Esophagus mucosa (tissue), 1 donor: ENCODE measurements around the gene SIGLEC8. TPM values are rescaled to one million over a fixed set of nuclear protein-coding genes. Genes with fewer than 3 reads are reported as not detected.
"Not testable (repeated sequence)": the region's sequence is repeated elsewhere in the genome, so short reads cannot be mapped to it uniquely, and the experiment has no call there.

Experiments
- ATAC-seq: fragments of 200-7000 bp; cut with Tn5 transposase; one replicate; pipeline ENCODE4 v1.9.1; 2020
- total RNA-seq: library from RNA; stranded (reverse); gene quantifications from one replicate; pipeline ENCODE4 v1.2.4, GENCODE V29; 2023
- donor health status: DM: yes; HTN: yes; CAD: no.

SIGLEC8 gene
- not detected for total RNA-seq

DNA sequence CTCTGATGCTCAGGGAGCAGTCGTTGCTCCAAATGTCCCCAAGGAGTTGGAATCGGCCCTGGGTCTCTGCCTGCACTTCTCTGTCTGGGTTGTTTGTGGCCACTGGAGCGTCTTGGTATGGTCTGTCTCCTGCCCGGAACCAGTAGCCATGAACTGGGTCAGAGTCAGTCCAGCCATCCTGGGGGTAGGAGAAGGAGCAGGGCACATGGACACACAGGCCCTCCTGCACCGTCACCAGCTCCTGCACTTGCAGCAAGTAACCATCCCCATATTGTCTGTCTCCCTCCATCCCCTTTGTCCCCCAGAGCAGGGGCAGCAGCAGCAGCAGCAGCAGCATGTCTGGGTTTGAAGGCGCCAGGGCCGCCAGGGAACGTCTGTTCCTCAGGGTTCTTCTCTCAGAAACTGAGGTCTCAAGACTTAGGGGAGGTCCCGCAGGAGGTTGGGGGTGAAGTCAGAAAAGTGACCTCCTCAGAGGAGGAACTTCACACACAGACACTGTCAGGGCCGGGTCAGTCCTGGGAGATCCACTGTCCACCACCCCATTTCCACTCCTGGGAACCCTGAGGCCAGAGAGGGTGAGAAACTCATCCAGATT, at the start of gene SIGLEC8:
Gene SIGLEC8 (minus strand): TSS at position 404 of the 595 bp plus-strand sequence. CDS start 67 bp downstream, at position 337.
- ATAC-seq: no peak

GRCh38 chr19:51507640-51508058, 49.4 kb upstream of the SIGLEC8 start:
- ATAC-seq: no peak

GRCh38 chr19:51507192-51507591, 48.9 kb upstream of the SIGLEC8 start:
- no peak for ATAC-seq

GRCh38 chr19:51505904-51506303, 47.6 kb upstream of the SIGLEC8 start:
- no peak for ATAC-seq

GRCh38 chr19:51503896-51504295, 45.6 kb upstream of the SIGLEC8 start:
- no peak for ATAC-seq

GRCh38 chr19:51503286-51503817, 45.1 kb upstream of the SIGLEC8 start:
- ATAC-seq: no peak

GRCh38 chr19:51501594-51502263, 43.5 kb upstream of the SIGLEC8 start, which contains the start of gene SIGLEC12:
Gene SIGLEC12 (minus strand): TSS chr19:51501800. CDS start chr19:51501733, 67 bp downstream.
- ATAC-seq: peak; percentile 26

DNA sequence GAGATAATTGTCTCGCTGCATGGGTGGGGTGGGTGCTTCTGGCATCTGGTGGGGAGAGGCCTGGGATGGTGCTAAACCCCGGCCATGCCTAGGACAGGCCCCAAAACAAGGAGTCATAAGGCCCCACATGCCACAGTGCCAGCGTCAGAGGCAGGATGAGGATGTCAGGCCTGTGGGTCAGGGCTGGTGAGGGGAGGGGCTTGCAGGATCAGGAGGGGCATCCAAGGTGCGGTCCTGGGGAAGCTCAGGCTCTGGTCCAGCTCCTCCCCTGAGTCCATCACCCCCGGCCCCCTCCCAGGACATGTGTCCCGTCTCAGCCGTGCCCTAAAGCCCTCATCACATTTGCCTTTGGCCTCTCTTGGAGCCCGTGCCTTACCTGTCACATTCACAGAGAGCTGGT, 42.7 kb upstream of the SIGLEC8 start:
- ATAC-seq: not testable (repeated sequence)

- no peak for ATAC-seq
Observed at GRCh38 chr19:51497666-51498065, 39.4 kb upstream of the SIGLEC8 start.

- ATAC-seq: no peak
Observed at GRCh38 chr19:51493776-51494175, 35.5 kb upstream of the SIGLEC8 start.

DNA sequence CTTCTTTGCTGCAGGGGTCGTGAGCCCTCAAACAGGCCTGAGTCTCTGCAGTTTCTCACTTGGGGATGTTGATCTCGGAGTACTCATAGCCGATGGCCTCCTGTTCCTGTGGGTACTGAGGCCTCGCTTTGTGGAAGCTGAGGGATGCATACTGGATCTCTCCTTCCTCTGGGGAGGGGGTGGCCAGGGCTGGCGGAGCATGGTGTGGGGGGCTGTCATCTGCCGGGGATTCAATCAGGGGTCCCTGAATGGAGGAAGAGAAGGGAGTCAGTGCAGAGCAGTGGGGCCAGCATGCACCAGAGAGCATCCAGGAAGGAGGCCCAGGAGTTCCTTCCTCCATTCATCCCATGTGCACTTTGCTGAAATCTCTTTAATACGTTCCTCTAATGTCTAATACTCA, 33.3 kb upstream of the SIGLEC8 start:
- ATAC-seq: no peak

- no peak for ATAC-seq
Observed at GRCh38 chr19:51490676-51491075, 32.4 kb upstream of the SIGLEC8 start.

- ATAC-seq: no peak
Observed at GRCh38 chr19:51489113-51489512, 30.9 kb upstream of the SIGLEC8 start.

- no peak for ATAC-seq
Observed at GRCh38 chr19:51488491-51488890, 30.2 kb upstream of the SIGLEC8 start.

DNA sequence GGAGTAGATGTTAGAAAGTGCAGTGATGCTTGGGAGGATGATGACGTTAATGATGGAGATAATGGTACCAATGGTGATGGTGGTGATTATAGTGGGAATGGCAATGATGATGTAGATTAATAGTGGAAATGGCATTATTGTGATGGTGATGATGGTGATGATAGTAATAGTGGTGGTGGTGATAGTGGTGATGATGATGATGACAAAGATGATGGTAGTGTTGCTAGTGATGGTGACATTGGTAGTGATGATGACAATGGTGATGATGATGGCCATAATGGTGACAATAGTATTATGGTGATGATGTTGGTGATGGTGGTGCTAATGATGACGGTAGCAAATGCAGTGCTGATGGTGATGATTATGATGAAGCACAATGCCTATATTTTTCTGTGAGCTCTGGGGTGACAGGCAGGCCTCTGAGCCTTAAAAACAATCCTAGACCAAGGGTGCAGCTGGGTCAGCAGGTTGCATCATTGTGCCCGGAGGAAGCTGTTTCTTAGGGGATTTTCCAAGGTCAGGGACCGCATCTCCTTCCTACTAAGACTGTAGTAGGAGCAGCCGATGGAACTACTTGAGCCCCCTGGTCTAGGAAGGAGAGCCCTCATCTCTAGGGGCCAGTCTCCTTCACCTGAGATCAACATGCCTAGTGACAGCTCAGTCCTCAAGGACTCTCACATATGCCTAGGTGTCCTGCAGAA, 27.9 kb upstream of the SIGLEC8 start:
- ATAC-seq: no peak

DNA sequence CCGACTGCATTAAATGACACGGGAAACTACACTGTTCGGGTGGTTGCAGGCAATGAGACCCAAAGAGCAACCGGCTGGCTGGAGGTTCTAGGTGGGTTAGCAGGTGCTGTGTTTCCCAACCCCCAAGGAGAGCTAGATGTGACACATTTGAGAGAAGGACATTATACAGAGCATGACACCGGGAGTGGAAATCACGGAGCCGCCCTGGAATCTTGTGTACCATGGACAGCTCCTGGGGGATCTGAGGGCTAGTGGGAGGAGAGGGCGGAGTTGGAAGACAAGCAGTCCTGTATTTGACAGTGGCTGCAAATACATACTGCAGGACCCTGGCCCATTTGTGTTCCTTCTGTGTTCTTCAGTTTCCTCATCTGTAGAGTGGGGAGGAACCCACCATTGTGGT, 22.3 kb upstream of the SIGLEC8 start:
- no peak for ATAC-seq

DNA sequence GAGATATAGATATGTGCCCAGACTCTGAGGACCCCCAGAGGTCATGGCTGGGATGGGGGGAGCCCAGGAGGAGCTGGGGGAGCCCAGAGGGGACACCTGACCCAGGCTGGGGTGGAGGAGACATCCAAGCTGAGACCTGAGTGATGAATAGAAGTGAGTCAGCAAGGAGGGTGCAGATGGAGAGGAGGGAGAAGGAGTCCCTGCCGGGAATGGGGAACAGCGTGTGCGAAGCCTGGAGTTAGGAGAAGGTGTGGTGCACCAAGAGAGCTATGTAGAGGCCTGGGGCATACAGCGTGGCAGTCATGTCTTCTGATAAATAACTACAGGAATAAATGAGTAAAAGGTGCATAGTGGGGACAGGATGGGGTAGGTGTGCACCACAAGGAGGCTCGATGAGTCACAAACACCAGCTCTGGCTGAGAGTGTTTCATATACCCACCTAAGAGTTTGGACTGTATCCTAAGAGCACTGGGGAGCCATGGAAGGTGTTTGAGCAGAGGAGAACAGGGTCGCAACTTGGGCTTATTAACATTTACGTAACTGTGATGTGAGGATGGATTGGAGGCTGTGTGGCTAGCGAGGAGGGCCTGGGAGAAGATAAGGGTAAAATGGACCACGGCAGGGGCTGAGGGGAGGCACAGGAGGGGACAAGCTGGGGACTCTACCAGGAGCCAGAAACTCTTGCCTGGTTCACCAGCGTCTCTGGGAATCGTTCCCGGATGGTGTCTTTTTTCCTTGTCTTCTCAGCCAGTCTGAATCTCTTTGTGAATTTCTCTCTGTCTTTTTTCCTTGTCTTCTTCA, 21.5 kb upstream of the SIGLEC8 start:
- ATAC-seq: no peak

DNA sequence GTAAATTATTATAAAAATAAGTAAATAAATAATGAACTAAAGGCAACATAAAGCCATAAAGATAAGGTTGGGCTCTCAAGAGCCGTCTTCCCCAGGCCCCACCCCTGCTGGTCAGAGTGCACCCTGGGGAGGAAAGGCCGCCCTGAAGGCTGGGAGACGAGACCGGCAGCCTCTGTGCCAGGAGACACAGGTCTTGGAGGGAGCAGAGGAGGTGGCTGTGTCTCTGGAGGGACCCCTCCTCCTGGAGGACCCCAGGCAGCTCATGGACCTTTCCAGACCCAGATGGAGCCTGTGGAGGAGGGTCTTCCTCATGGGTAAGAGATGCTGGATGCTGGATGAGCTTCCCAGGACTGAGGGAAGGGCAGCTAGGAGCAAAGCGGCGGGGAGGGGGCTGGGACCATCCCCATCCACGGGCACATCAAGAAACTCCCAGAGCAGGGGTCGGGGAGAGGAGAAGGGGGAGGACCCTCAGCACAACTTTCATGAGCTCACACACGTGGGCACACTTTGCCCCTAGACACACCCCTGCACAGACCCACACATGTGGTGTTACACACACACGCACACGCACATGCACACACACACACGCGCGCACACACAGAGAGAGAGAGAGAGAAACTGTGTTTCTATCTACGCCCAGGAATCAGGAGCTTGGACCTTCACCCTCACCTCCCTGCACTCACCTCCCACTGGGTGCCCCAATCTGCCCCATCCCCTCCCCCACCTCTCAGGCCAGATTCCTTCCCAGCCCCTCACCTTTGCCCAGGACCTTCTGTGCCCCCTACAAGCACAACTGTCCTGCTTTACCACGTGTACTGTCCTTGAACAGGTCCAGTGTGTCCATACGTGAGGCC, 20.4 kb upstream of the SIGLEC8 start, which contains the start of gene CEACAM18:
Gene CEACAM18 (plus strand): TSS at position 159 of the 854 bp plus-strand sequence.
- ATAC-seq: no peak

DNA sequence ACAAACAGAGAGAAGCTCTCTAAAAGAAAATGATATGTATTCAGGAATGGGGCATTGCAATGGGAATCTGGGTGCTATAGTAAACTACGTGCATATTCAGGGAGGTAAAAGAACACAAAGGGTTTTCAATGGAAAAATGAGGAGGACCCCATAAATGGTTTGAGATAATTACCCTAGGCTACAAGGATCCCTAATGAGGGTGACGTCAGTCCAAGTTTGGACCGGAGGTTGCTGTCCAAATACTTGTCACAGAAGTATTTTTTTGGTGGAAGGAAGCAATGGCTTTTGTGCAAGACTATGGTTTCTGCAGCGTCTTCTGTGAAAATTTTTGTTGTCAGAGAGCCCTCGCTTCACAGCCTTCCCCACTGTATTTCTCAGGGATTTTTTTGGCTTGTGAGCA, 19.1 kb upstream of the SIGLEC8 start:
- no peak for ATAC-seq

DNA sequence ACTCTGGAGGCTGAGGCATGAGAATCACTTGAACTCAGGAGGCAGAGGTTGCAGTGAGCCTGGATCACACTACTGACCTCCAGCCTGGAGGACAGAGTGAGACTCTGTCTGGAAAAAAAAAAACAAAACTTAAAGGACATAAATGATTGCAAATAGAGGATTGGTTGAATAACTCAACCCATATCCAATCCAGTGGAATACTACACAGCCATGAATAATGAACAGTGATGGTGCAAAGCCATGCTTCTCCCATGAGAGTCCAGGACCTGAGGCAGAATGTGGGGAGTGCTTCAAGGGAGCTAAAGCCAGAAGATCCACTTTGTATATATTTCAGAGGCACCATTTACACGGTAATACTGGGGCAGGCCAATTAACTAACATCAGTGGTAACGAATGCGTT, 17.9 kb upstream of the SIGLEC8 start:
- ATAC-seq: no peak

DNA sequence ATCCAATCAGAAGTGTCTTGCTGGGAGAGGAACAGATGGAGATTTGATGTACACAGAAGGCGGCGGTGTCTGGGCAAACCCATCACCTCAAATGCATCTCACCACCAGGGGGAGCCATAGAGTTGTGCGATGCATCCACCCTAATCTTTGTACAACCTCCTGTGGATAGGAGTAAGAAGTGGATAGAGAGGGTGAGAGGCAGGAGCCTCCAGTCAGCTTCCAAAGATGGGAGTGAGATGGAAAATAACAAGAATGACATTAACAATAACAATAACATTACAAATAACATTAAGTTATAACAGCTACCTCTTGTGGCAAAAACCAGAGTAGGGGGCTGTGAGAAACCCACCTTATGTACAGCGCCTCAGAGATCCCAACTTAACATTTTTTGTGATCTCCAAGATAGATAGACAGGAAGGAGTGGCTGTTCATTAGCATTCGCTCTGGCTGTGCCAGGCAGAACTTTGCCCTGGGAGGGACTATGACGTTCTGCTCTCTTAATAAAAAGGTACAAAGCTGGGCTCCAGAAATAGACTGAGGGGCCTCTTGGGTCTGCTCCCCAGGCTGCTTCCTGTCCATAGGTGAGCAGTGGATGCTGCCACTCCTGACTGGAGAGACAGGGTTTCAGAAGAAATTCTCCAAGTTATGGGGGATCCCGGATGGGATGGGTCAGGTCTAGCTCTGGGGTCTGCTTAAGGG, 14.9 kb upstream of the SIGLEC8 start:
- peak; percentile 80 for ATAC-seq
